PC-3 (cell line): ENCODE results near the gene MYLK3.

Experiments
- CTCF ChIP-seq: fragments of 300-600 bp; sonication (generic); conservative IDR thresholded peaks from 2 replicates; pipeline ENCODE4 v1.5.1; 2017; ENCODE audit warnings: antibody characterized with exemption, low read depth, mild to moderate bottlenecking, low read length
- EZH2 ChIP-seq: fragments of 300-600 bp; sonication (generic); IDR thresholded peaks from one replicate; pipeline ENCODE4 v1.6.1; 2017; ENCODE audit warnings: antibody characterized with exemption, mild to moderate bottlenecking, low read length; ENCODE audit not compliant: unreplicated experiment
- EZH2phosphoT487 ChIP-seq: fragments of 300-600 bp; sonication (generic); IDR thresholded peaks from 2 replicates; pipeline ENCODE4 v1.6.1; 2018; ENCODE audit warnings: mild to moderate bottlenecking, antibody characterized with exemption, low read length, borderline replicate concordance

- TF ChIP-seq CTCF = no peak
- TF ChIP-seq EZH2 = no peak
- TF ChIP-seq EZH2phosphoT487 = no peak
Observed at GRCh38 chr16:46701615-46702014, 46.5 kb downstream of the MYLK3 start.
